IMR-90 (cell line): ENCODE data around the gene AMZ1.

Source experiments
- CHD1 ChIP-seq: IDR thresholded peaks from 2 replicates; pipeline ENCODE4 v1.6.1; 2012; ENCODE audit warnings: low read depth, low read length, improper control_type of control experiment
- CTCF ChIP-seq: conservative IDR thresholded peaks from 2 replicates; pipeline ENCODE4 v1.5.1; 2012; ENCODE audit warnings: mild to moderate bottlenecking, low read depth, low read length, improper control_type of control experiment
- FOS ChIP-seq: fragments of 150-350 bp; IDR thresholded peaks from 2 replicates; pipeline ENCODE4 v1.6.1; 2016; ENCODE audit warnings: low read depth, low read length
- MAZ ChIP-seq: IDR thresholded peaks from 2 replicates; pipeline ENCODE4 v1.6.1; 2012; ENCODE audit warnings: low read depth, mild to moderate bottlenecking, low read length, improper control_type of control experiment, moderate library complexity, borderline replicate concordance
- POLR2A ChIP-seq: IDR thresholded peaks from 2 replicates; pipeline ENCODE4 v1.6.1; 2012; ENCODE audit warnings: mild to moderate bottlenecking, low read depth, low read length
- RCOR1 ChIP-seq: IDR thresholded peaks from 2 replicates; pipeline ENCODE4 v1.6.1; 2012; ENCODE audit warnings: mild to moderate bottlenecking, low read length, improper control_type of control experiment; ENCODE audit not compliant: insufficient replicate concordance
- SMC3 ChIP-seq: fragments of 150-350 bp; IDR thresholded peaks from 2 replicates; pipeline ENCODE4 v1.6.1; 2016; ENCODE audit warnings: low read depth, mild to moderate bottlenecking, antibody characterized with exemption, low read length, moderate library complexity
- USF2 ChIP-seq: fragments of 150-350 bp; IDR thresholded peaks from 2 replicates; pipeline ENCODE4 v1.6.1; 2017; ENCODE audit warnings: mild to moderate bottlenecking, antibody characterized with exemption, low read length, low read depth
- TF ChIP-seq, protein P1 (sequence below): fragments of 150-350 bp; IDR thresholded peaks from 2 replicates; pipeline ENCODE4 v1.6.1; 2016; ENCODE audit warnings: low read depth, mild to moderate bottlenecking, low read length, moderate library complexity, borderline replicate concordance

GRCh38 chr7:2728316-2729030 is 40.5 kb downstream of the AMZ1 start:
- TF ChIP-seq CTCF (no peak), RCOR1 (no peak), POLR2A (no peak), SMC3 (no peak), USF2 (no peak), MAZ (no peak), CHD1 (no peak), FOS (no peak)
- TF ChIP-seq, protein P1, sequence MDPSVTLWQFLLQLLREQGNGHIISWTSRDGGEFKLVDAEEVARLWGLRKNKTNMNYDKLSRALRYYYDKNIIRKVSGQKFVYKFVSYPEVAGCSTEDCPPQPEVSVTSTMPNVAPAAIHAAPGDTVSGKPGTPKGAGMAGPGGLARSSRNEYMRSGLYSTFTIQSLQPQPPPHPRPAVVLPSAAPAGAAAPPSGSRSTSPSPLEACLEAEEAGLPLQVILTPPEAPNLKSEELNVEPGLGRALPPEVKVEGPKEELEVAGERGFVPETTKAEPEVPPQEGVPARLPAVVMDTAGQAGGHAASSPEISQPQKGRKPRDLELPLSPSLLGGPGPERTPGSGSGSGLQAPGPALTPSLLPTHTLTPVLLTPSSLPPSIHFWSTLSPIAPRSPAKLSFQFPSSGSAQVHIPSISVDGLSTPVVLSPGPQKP: no peak
